Muscle of leg (tissue), 11 donors: ENCODE data around the gene LARGE1. TPM values are rescaled to one million over a fixed set of nuclear protein-coding genes. Genes with fewer than 3 reads are reported as not detected.

ENCODE experiments used
- DNase-seq: peaks from one replicate; pipeline ENCODE4 v3.0.0; 2013
- H3K27ac ChIP-seq: one replicate; pipeline ENCODE4 v1.5.1; 2013; ENCODE audit warnings: mild to moderate bottlenecking, low read length, control low read depth
- H3K27me3 ChIP-seq: one replicate; pipeline ENCODE4 v1.6.1; 2013; ENCODE audit warnings: low read length; ENCODE audit not compliant: control insufficient read depth, insufficient read depth
- H3K36me3 ChIP-seq: one replicate; pipeline ENCODE4 v1.6.1; 2013; ENCODE audit warnings: low read length; ENCODE audit not compliant: control insufficient read depth, insufficient read depth
- H3K4me1 ChIP-seq: one replicate; pipeline ENCODE4 v1.6.1; 2013; ENCODE audit warnings: low read length; ENCODE audit not compliant: control insufficient read depth, insufficient read depth
- H3K4me3 ChIP-seq: one replicate; pipeline ENCODE4 v1.5.1; 2013; ENCODE audit warnings: low read length, control low read depth
- H3K9me3 ChIP-seq: replicated peaks from 2 replicates; pipeline ENCODE4 v1.6.1; 2013; ENCODE audit warnings: low read depth, low read length; ENCODE audit not compliant: control insufficient read depth
- WGBS: methylation state at CpG from one replicate; pipeline ENCODE4 v1.1.5; 2013; ENCODE audit warnings: missing lambda C conversion rate; ENCODE audit not compliant: insufficient coverage; 5-methylcytosine and 5-hydroxymethylcytosine counted together
- polyA plus RNA-seq, 8 donors: library from polyadenylated mRNA; unstranded; fragments of 120-200 nt; gene quantifications; one replicate each; pipeline versions ENCODE4 v1.2.1 to v1.2.3, GENCODE V29; 2013; ENCODE audit warnings: inconsistent platforms in 1 of 8, low replicate concordance in 1 of 8; ENCODE audit not compliant: insufficient read length in 8 of 8, insufficient read depth in 1 of 8
- total RNA-seq: library from RNA; stranded (reverse); fragments of 120-200 nt; gene quantifications from one replicate; pipeline ENCODE4 v1.2.4, GENCODE V29; 2013

Gene LARGE1
- total and polyA plus RNA-seq, 9 donors, result 7.7 to 14.6 (median 10.4) TPM

DNA sequence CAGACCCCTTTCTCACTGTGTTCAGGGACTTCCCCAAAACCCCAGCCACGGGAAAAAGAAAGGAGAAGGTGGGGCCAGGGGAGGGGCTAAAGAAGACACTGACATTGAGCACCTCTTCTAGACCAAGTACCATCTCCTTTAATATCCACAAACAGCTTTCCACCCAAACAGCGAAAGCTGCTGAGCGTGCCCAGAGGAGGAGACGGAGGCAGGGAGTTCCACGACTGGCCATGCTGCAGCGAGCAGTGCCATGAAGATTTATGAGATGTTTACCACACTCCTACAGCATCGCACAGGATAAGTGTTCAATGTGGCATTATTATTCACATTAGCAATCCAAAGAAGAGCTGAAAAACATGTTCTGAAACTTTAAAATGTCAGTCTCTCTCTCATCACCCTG is 127.4 kb downstream of the LARGE1 start:
- H3K4me3 ChIP-seq, result no peak overlapping the region
- no peak overlapping the region for H3K27ac ChIP-seq
- H3K27me3 ChIP-seq, result no peaks in the 10 kb centered on the region
- peaks cover 16% of the 10 kb centered on the region for H3K9me3 ChIP-seq
- no peaks in the 10 kb centered on the region for H3K4me1 ChIP-seq
- DNase-seq, result peak; percentile 25
- H3K36me3 ChIP-seq, result no peaks in the 10 kb centered on the region
- WGBS, result no CpG with 5 or more reads among the region's 7 CpGs

GRCh38 chr22:33789690-33790253 is 130.5 kb downstream of the LARGE1 start:
- H3K27me3 ChIP-seq, result no peaks in the 10 kb centered on the region
- no peaks in the 10 kb centered on the region for H3K4me1 ChIP-seq
- DNase-seq, result no peak
- H3K4me3 ChIP-seq, result no peak overlapping the region
- no peaks in the 10 kb centered on the region for H3K36me3 ChIP-seq
- H3K9me3 ChIP-seq, result peaks cover 17% of the 10 kb centered on the region
- no peak overlapping the region for H3K27ac ChIP-seq
- no CpG with 5 or more reads among the region's 4 CpGs for WGBS

- 83% methylated on average over 3 of the region's 3 CpGs for WGBS
- Histone ChIP-seq H3K27ac (no peak overlapping the region), H3K27me3 (no peaks in the 10 kb centered on the region), H3K9me3 (peaks cover 17% of the 10 kb centered on the region), H3K4me3 (no peak overlapping the region), H3K36me3 (no peaks in the 10 kb centered on the region), H3K4me1 (no peaks in the 10 kb centered on the region)
- DNase-seq, result no peak
Observed at GRCh38 chr22:33788927-33789326, 131.3 kb downstream of the LARGE1 start.

GRCh38 chr22:33787645-33788456 is 132.4 kb downstream of the LARGE1 start:
- Histone ChIP-seq H3K4me1 (no peaks in the 10 kb centered on the region), H3K27me3 (no peaks in the 10 kb centered on the region), H3K9me3 (peaks cover 17% of the 10 kb centered on the region), H3K4me3 (no peak overlapping the region), H3K36me3 (no peaks in the 10 kb centered on the region), H3K27ac (no peak overlapping the region)
- no peak for DNase-seq
- WGBS, result no CpG with 5 or more reads among the region's 4 CpGs

- Histone ChIP-seq H3K27ac (no peak overlapping the region), H3K9me3 (peaks cover 17% of the 10 kb centered on the region), H3K4me1 (peaks cover 3% of the 10 kb centered on the region), H3K36me3 (no peaks in the 10 kb centered on the region), H3K27me3 (no peaks in the 10 kb centered on the region), H3K4me3 (no peak overlapping the region)
- DNase-seq, result no peak
Observed at GRCh38 chr22:33786149-33786548, 134.1 kb downstream of the LARGE1 start.

DNA sequence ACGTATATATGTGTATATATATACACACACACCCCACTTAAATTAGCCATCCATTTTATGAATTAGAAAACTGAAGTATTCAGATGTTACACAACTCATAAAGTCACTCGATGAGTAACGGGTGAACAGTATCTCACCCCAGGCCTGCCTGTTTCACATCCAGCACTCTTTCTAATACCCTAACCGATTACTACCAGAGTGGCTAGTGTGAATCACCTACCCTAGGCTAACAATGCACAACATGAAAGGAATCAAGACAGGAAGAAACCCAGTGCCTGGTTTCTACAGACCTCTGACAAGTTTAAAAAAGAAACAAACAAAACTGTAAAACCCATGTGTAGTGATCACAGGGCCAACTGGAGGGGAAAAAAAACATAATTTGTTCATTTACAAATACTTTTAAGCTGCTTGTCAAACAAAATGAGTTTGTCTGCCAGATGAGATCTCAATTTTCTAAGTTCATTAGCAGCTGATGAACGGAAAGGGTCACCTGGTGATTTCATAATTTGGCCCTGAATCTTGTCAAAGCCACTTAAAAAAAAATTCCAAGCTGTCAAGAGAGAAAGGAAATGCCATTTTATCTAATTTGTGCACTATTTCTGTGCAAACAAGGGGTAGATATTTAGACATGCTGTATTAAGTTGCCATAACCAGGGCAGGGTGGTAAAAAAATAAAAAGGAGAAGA is 134.8 kb downstream of the LARGE1 start:
- WGBS, result 71% methylated on average over 3 of the region's 5 CpGs
- H3K9me3 ChIP-seq, result peaks cover 17% of the 10 kb centered on the region
- H3K36me3 ChIP-seq, result no peaks in the 10 kb centered on the region
- peaks cover 3% of the 10 kb centered on the region for H3K4me1 ChIP-seq
- no peak for DNase-seq
- no peak overlapping the region for H3K27ac ChIP-seq
- H3K4me3 ChIP-seq, result no peak overlapping the region
- no peaks in the 10 kb centered on the region for H3K27me3 ChIP-seq

DNA sequence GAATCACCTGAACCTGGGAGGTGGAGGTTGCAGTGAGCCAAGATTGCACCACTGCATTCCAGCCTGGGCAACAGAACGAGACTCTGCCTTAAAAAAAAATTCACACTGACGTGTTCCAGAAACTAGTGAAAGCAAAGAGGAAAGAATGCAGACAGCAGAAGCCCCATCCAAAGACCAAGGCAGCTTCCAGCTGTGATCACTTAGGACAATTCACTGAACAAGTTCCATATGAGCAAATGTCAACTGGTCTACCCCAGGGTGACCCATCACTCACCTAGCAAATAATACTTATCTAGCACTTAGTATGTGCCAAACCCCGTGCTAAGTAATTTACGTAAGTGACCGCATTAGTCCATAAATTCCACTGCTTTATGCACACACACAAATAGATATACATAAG is 138.9 kb downstream of the LARGE1 start:
- Histone ChIP-seq H3K4me1 (peaks cover 5% of the 10 kb centered on the region), H3K4me3 (no peak overlapping the region), H3K27ac (no peak overlapping the region), H3K36me3 (no peaks in the 10 kb centered on the region), H3K9me3 (no peaks in the 10 kb centered on the region), H3K27me3 (no peaks in the 10 kb centered on the region)
- DNase-seq, result peak; percentile 68
- WGBS, result no CpG with 5 or more reads among the region's 5 CpGs

- WGBS, result no CpG with 5 or more reads among the region's 5 CpGs
- DNase-seq, result no peak
- peaks cover 5% of the 10 kb centered on the region for H3K4me1 ChIP-seq
- H3K9me3 ChIP-seq, result no peaks in the 10 kb centered on the region
- no peak overlapping the region for H3K4me3 ChIP-seq
- no peaks in the 10 kb centered on the region for H3K27me3 ChIP-seq
- H3K27ac ChIP-seq, result no peak overlapping the region
- H3K36me3 ChIP-seq, result no peaks in the 10 kb centered on the region
Observed at GRCh38 chr22:33780531-33781136, 139.6 kb downstream of the LARGE1 start.

DNA sequence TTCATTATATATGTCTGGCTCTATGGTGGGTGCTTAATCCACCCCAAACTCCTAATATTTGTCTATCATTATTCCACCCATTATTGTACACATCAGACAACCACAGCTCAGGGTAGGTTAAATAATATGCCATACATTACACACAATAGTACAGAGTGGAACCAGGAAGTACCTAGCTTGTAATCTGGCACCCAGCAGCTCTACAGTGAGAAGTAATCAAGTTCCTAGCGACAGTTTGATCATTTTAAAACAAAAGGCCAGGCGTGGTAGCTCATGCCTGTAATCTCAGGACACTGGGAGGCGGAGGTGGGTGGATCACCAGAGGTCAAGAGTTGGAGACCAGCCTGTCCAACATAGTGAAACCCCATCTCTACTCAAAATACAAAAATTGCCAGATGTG is 141.0 kb downstream of the LARGE1 start:
- H3K36me3 ChIP-seq, result no peaks in the 10 kb centered on the region
- H3K4me3 ChIP-seq, result no peak overlapping the region
- H3K27ac ChIP-seq, result no peak overlapping the region
- peaks cover 5% of the 10 kb centered on the region for H3K4me1 ChIP-seq
- 69% methylated on average over 2 of the region's 3 CpGs for WGBS
- no peaks in the 10 kb centered on the region for H3K27me3 ChIP-seq
- DNase-seq, result no peak
- no peaks in the 10 kb centered on the region for H3K9me3 ChIP-seq

DNA sequence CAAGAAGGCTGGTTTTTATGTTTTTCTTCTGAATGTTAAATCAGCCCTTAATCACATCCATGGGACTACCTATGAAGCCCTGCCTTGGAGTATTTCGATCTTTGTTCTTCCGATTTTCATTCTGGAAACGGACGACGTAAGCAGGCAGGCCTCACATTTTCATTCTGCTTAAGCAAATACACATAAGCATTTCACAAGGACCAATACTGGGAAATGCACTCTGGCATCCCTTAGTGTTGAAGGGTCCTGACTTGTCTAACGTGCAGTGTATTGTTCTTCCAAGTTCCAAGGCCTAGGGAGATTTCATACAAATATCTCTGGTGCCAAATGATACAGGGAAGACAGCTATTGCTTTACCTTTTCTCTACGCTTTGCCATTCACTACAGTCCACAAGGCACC is 143.8 kb downstream of the LARGE1 start:
- Histone ChIP-seq H3K27me3 (no peaks in the 10 kb centered on the region), H3K4me3 (no peak overlapping the region), H3K27ac (no peak overlapping the region), H3K4me1 (peaks cover 4% of the 10 kb centered on the region), H3K36me3 (no peaks in the 10 kb centered on the region), H3K9me3 (no peaks in the 10 kb centered on the region)
- WGBS, result 51% methylated on average over 5 of the region's 7 CpGs
- DNase-seq, result no peak
